HFF-Myc (cell line): ENCODE results near the gene PIGX.
"Not testable (repeated sequence)": the region's sequence is repeated elsewhere in the genome, so short reads cannot be mapped to it uniquely, and the experiment has no call there.

Source experiments
- DNase-seq: peaks from one replicate; pipeline ENCODE4 v3.0.0-alpha.2; 2011; ENCODE audit warnings: low read depth; ENCODE audit errors: extremely low read depth
- H3K4me3 ChIP-seq: replicated peaks from 2 replicates; pipeline ENCODE4 v1.5.1; 2011; ENCODE audit warnings: low read depth, mild to moderate bottlenecking, control low read depth, low read length
- TF ChIP-seq, protein P1 (sequence below): IDR thresholded peaks from 2 replicates; pipeline ENCODE4 v1.5.1; 2012; ENCODE audit warnings: mild to moderate bottlenecking, low read depth, low read length, control low read depth; ENCODE audit errors: missing control alignments

The PIGX gene

DNA sequence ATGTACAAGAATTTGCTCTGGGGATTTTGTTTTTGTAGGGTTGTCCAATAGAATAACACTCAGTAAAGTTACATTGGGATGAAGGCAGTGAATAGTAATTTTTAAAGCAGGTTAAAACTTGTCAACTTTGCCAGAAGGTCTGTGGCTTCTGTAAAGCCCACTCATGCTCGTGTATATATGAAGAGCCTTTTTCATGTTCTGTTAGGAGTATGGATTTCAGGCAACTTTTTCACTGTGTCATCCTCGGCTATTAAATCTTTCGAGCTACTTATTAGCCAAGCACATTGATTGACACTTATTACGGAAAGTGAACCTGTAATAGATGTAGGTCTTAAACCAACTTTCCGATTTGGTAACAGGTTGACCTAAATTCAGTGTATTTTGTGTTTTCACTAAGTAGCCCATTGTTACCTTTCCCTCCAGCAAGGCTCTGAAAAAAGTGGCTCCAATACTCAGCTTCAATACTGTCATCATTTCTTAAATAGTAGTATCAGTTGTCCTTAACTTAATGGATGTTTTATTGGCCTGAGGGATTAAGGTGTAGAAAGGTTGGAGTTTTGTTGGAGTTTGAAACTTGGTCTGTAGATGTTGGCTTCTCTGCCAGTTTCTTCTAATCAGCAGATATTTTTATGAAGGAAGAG lies 29.2 kb downstream of the PIGX start:
- peak overlapping the region; percentile 92 for H3K4me3 ChIP-seq
- DNase-seq: no peak
- TF ChIP-seq, protein P1, sequence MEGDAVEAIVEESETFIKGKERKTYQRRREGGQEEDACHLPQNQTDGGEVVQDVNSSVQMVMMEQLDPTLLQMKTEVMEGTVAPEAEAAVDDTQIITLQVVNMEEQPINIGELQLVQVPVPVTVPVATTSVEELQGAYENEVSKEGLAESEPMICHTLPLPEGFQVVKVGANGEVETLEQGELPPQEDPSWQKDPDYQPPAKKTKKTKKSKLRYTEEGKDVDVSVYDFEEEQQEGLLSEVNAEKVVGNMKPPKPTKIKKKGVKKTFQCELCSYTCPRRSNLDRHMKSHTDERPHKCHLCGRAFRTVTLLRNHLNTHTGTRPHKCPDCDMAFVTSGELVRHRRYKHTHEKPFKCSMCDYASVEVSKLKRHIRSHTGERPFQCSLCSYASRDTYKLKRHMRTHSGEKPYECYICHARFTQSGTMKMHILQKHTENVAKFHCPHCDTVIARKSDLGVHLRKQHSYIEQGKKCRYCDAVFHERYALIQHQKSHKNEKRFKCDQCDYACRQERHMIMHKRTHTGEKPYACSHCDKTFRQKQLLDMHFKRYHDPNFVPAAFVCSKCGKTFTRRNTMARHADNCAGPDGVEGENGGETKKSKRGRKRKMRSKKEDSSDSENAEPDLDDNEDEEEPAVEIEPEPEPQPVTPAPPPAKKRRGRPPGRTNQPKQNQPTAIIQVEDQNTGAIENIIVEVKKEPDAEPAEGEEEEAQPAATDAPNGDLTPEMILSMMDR: no peak

DNA sequence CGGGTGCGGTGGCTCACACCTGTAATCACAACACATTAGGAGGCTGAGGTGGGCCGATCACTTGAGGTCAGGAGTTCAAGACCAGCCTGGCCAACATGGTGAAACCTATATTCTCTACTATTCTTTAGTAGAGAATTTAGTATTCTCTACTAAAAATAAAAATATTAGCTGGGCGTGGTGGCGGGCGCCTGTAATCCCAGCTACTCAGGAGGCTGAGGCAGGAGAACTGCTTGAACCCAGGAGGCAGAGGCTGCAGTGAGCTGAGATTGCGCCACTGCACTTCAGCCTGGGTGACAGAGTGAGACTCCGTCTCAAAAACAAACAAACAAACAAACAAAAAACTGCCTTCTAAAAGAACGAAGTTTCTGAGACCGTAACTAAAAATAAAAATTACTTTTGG lies 31.4 kb downstream of the PIGX start:
- not testable (repeated sequence) for H3K4me3 ChIP-seq, DNase-seq

DNA sequence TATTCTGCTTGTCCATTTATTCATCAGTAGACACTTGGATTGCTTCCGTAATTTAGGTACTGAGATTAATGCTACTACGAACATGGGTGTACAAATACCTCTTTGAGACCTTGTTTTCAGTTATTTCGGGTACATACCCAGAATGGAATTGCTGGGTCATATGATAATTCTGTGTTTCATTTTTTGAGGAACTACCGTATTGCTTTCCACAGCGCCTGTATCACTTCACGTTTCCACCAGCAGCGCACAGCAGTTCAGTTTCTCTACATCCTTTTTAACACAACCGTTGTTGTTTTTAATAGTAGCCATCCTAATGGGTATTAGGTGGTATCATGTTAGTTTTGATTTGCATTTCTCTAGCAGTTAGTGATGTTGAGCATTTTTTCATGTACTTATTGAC lies 36.9 kb downstream of the PIGX start:
- TF ChIP-seq, protein P1: no peak
- DNase-seq: no peak
- H3K4me3 ChIP-seq: no peak overlapping the region

DNA sequence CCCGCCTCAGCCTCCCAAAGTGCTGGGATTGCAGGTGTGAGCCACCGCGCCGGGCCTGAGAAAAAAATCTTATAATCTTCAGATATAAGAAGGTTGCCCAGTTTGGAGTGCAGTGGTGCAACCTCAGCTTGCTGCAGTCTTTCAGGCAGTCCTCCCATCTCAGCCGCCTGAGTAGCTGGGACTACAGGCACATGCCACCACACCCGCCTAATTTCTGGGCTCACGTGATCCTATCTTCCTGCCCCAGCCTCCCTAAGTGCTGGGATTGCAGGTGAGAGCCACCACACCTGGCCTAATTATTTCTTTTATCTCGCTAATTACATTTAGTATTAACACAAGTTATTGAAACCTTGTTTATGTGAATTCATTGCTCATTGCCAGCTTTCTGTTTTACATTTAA lies 41.0 kb downstream of the PIGX start:
- TF ChIP-seq, protein P1: no peak
- no peak for DNase-seq
- no peak overlapping the region for H3K4me3 ChIP-seq

DNA sequence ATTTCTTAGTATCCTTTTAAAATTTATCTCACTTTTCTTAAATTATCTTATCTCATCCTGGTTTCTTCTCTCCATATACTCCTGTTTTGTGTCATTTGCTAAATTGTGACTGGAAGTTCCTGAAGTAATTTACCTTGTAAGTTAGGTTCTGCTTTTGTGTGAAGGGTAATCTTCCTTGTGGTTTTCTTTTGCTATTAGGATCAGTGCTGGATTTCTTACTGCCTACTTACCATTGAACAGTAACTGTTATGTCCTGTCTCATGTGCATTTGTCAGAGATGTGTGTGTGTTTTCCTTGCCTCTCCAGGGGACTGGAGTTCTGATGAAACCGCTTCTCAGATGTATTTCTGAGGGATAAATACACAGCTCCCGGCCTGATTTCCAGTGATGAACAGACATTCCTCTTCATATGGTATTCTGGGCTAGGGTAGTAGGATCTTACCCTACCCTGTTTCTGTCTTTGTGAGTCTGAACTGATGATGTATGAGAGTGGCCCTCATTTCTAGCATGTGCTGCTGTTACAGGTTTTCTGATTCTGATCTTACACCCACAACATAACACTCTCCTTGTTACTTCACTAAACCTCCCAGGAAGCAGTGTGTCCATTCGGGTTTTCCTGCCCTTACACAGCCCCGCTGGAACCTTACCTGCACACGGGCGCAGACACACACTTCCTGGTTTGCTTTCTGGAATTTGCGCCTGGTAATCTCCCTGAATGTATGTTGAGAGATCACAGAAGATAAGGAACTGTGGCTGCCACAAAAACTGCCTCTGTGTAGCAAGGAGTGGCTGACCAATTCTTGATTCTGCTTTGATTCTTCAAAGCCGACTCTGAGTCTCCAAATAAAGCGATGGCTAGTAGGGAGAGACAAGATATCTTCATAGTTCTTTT lies 42.2 kb downstream of the PIGX start:
- DNase-seq: no peak
- TF ChIP-seq, protein P1: no peak
- no peak overlapping the region for H3K4me3 ChIP-seq

DNA sequence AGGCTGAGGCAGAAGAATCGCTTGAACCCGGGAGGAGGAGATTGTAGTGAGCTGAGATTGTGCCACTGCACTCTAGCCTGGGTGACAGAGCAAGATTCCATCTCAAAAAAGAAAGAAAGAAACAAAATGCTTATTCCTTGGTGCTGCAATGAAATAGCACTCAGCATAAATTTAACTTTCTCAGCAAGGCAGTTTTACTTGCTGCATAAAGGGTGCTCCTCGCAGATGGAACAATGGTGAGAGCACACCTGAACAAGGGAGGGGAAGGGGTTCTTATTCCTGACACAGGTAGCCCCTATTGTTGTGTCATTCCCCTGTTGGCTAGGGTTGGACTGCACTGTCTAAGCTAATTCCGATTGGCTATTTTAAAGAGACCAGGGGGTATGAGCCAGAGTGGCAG lies 44.6 kb downstream of the PIGX start:
- TF ChIP-seq, protein P1: no peak
- DNase-seq: no peak

More for the DNA sequence above, 44.6 kb downstream of the PIGX start:
- H3K4me3 ChIP-seq: no peak overlapping the region
